BE2C (cell line): ENCODE measurements around the gene SNX10.

Experiments
- DNase-seq: peaks from one replicate; pipeline ENCODE4 v3.0.0-alpha.2; 2020
- H3K27me3 ChIP-seq: fragments of 250-450 bp; sonication (Bioruptor Pico); 2 replicates; pipeline ENCODE4 v1.5.1; 2020; ENCODE audit warnings: mild to moderate bottlenecking
- H3K36me3 ChIP-seq: fragments of 250-450 bp; sonication (Bioruptor Pico); 2 replicates; pipeline ENCODE4 v1.5.1; 2020; ENCODE audit warnings: mild to moderate bottlenecking
- H3K4me1 ChIP-seq: fragments of 250-450 bp; sonication (Bioruptor Pico); 2 replicates; pipeline ENCODE4 v1.5.1; 2020
- H3K4me3 ChIP-seq: 2 replicates; pipeline ENCODE4 v1.5.1; 2011; ENCODE audit warnings: low read depth, low read length
- H3K9me3 ChIP-seq: fragments of 250-450 bp; sonication (Bioruptor Pico); 2 replicates; pipeline ENCODE4 v1.5.1; 2020
- CTCF ChIP-seq: IDR thresholded peaks from 2 replicates; pipeline ENCODE4 v1.5.1; 2012; ENCODE audit warnings: mild to moderate bottlenecking, low read depth, low read length

Gene SNX10

DNA sequence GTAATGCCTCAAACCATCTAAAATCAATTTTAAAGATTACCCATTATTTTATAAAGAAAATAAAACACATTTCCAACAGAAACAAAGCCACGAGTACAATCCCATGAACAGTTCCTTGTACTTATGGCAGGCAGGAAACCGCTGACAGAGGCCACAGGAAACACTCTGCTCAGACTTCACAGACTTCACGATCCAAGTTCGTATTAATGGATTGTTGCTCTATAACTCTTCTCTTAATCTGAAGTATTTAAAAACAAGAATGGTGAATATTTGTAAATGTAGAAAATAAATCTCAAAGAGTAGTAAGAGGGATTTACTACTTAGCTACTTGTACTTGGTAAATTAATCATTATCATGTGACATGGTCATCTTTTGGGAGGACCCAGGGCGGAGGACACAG is 78.3 kb downstream of the SNX10 start:
- H3K9me3 ChIP-seq, result no peaks in the 10 kb centered on the region
- H3K36me3 ChIP-seq, result no peaks in the 10 kb centered on the region
- no peak overlapping the region for H3K4me3 ChIP-seq
- H3K27me3 ChIP-seq, result peaks cover 50% of the 10 kb centered on the region
- TF ChIP-seq CTCF, result no peak
- DNase-seq, result no peak
- 0 out of 2 replicates have a peak, but pooled peaks cover 2% of the 10 kb centered on the region for H3K4me1 ChIP-seq

DNA sequence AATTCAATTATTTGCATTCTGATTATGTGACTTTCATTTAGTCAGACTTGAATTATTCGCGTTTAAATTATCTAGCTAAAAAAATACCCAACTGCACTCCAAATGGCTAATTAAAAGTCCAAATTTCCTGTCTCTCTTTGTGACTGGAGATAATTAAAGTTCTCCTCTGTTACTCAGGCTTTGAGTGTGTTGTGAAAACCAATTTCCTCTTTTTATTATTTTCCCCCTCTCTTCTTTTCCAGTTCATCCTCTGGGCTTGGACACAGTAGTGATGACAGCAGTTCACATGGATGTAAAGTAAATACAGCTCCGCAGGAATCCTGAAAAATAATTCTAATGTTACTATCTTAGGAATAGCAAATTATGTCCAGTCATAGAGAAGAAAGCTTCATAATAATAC is 80.6 kb downstream of the SNX10 start:
- no peak for DNase-seq
- Histone ChIP-seq H3K36me3 (no peaks in the 10 kb centered on the region), H3K4me1 (0 out of 2 replicates have a peak, but pooled peaks cover 2% of the 10 kb centered on the region), H3K27me3 (peaks cover 70% of the 10 kb centered on the region), H3K9me3 (no peaks in the 10 kb centered on the region), H3K4me3 (no peak overlapping the region)
- TF ChIP-seq CTCF, result no peak

DNA sequence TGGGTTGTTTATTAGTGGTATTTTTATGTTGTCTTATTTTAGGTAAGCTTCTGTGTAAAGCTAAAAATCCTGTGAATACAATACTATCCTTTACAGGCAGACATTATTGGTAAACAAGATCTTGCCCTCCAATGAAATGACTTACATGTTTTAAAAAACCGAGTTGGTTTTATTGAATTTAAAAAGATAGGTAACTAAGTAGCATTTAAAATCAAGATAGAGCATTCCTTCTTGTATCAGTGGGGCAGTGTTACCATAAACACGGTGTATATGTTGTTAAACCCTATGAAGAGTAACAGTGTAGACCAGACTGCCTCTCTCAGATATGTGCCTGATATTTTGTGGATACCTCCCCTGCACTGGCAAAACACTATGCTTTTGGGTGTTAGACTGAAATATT is 81.0 kb downstream of the SNX10 start:
- 0 out of 2 replicates have a peak, but pooled peaks cover 2% of the 10 kb centered on the region for H3K4me1 ChIP-seq
- TF ChIP-seq CTCF, result no peak
- no peaks in the 10 kb centered on the region for H3K9me3 ChIP-seq
- H3K36me3 ChIP-seq, result no peaks in the 10 kb centered on the region
- DNase-seq, result no peak
- peaks cover 71% of the 10 kb centered on the region for H3K27me3 ChIP-seq
- no peak overlapping the region for H3K4me3 ChIP-seq

DNA sequence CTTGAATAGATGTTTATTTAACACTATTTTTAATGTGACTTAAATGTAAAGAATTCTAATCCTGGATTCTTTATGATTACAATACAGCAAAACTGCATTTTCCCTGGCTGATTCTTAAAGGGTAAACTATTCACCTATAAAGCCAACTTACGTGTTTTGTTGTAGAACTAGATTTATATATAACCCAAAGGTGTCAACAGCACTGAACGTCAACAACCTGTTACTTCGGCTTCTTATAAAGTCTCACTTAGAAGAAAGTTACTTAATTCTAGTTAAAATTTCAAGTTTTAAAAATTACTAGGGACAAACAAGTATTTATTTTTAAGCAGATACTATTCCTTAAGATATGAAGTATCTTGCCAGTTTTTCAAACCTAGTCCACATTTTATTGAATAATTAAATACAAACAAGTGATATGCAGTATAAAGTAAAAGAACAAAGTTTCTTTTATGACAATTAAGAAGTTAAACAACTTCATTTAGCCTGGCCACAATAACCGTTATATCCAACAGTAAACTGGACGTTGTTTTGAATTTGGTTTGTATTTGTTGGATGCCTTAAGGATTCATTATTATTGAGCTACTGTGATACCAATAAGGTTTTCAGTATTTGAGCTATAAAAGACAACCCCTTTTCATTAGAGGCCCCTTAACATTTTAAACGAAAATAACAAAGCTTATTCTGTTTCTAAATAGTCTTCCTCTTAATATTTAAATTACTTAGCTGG is 83.1 kb downstream of the SNX10 start:
- Histone ChIP-seq H3K36me3 (no peaks in the 10 kb centered on the region), H3K4me3 (no peak overlapping the region), H3K27me3 (peaks cover 85% of the 10 kb centered on the region), H3K4me1 (no peaks in the 10 kb centered on the region), H3K9me3 (peaks cover 2% of the 10 kb centered on the region; the same call in 1 of the 2 replicates)
- DNase-seq, result no peak
- no peak for TF ChIP-seq CTCF

DNA sequence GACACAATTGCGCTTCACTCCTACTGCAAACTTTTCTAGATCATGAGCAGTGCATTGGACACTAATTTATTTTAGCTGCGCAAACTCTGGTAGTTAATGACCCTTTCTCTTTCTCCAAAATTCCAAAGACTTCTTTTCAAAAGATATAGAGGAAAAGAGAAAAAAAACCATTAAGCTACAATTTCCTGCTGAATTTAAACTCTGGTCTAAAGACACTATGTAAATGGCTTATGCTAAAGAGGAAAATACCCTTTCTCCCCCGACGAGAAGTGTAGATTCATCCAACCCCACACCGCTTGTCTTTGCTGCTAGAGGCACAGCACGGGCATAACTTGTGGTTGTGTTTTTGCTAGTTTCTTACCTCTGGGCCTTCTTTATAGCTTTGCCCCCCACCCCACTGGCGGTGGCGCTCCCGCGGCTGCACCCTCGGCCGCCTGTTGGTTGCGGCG is 84.1 kb downstream of the SNX10 start:
- peaks cover 3% of the 10 kb centered on the region; the same call in 1 of the 2 replicates for H3K9me3 ChIP-seq
- DNase-seq, result no peak
- peaks cover 75% of the 10 kb centered on the region for H3K27me3 ChIP-seq
- no peak overlapping the region for H3K4me3 ChIP-seq
- no peaks in the 10 kb centered on the region for H3K4me1 ChIP-seq
- no peaks in the 10 kb centered on the region for H3K36me3 ChIP-seq
- no peak for TF ChIP-seq CTCF

DNA sequence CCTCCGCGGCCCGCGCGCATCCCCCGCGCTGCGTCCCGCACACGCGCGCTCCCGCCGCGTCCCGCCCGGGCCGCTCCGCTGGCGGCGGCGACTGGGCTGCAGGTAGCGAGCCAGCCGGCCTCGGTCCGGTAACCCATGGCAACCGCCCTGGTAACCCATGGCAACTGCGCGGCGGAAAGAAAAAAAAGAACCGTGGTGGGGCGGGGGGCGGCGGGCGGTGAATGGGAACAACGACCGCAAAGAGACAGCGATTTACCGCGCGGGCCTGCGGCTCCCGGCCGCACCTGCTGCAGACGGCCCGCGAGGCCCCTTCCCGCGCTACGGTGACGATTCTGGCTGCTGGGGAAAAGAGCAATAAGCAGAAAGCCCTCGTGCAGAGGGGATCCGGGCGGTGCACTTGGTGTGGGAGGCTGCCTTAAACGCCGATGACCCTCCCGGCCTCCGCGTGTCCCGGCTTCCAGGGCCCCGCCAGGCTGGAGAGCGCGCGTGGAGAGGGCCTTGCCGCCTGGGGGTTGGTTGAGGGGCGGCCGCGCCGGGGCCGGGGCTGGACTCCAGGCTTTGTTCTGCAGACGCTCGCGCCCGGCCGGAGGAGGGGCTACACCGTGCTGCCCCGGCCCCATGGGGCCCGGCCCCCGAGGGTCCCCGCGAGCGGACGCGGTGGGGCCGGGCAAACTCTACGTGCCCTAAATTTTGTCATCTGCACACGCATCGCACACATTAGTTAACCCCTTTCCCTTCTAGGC is 84.7 kb downstream of the SNX10 start:
- TF ChIP-seq CTCF, result no peak
- peak; percentile 10 for DNase-seq
- Histone ChIP-seq H3K36me3 (no peaks in the 10 kb centered on the region), H3K27me3 (peaks cover 75% of the 10 kb centered on the region), H3K9me3 (peaks cover 3% of the 10 kb centered on the region; the same call in 1 of the 2 replicates), H3K4me1 (no peaks in the 10 kb centered on the region), H3K4me3 (no peak overlapping the region)
